NCI-H1417 (cell line): ENCODE measurements around the gene CLEC3A.
"Not testable (repeated sequence)": the region's sequence is repeated elsewhere in the genome, so short reads cannot be mapped to it uniquely, and the experiment has no call there.

ENCODE experiments used
- DNase-seq, 3 experiments: peaks; one replicate each; lab custom pipeline; 2025; lab: John Stamatoyannopoulos, UW

Gene CLEC3A

GRCh38 chr16:78028018-78028417 is 5.7 kb downstream of the CLEC3A start:
- no peak for DNase-seq

- DNase-seq = no peak
Observed at GRCh38 chr16:78034530-78034929, 12.2 kb downstream of the CLEC3A start.

- no peak for DNase-seq
Observed at GRCh38 chr16:78035012-78035411, 12.7 kb downstream of the CLEC3A start.

- no peak for DNase-seq
Observed at GRCh38 chr16:78040396-78040795, 18.0 kb downstream of the CLEC3A start.

- DNase-seq = no peak
Observed at GRCh38 chr16:78045865-78046581, 23.7 kb downstream of the CLEC3A start.

- no peak for DNase-seq
Observed at GRCh38 chr16:78048319-78048718, 26.0 kb downstream of the CLEC3A start.

DNA sequence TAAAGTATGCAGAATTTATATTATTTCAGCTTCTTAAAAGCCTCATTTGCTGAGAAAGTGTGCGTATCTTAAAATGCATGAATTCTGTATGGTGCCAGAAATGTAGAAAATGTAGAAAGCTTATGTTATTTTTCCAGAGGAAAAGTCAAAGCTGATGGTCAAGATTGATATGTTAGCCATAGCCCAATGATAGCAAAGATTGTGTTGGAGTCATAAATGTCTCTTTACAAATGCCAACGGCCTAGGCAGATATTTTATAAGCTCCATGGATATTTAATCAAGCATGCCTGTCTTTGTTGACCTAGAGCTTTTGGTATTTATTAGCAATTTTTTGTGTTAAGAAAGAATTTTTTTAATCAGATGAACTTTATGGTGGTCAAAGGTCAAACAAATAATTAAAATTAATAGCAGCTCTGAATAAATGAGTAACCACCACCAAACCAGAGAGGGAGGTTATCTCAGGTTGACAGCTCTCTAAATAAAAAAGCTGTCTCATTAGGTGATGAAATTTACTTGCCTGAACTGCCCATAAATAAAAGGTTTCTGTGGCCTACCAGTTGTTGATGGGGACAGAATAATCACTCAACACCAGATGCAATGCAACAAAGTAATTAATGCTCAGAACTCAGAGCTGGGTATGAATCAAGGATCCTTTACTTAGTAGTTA is 28.5 kb downstream of the CLEC3A start:
- peak in 1 of 3 experiments; percentile 17 for DNase-seq

- DNase-seq = peak; percentile 7 to 92 (median 71)
Observed at GRCh38 chr16:78057803-78058564, 35.6 kb downstream of the CLEC3A start.

DNA sequence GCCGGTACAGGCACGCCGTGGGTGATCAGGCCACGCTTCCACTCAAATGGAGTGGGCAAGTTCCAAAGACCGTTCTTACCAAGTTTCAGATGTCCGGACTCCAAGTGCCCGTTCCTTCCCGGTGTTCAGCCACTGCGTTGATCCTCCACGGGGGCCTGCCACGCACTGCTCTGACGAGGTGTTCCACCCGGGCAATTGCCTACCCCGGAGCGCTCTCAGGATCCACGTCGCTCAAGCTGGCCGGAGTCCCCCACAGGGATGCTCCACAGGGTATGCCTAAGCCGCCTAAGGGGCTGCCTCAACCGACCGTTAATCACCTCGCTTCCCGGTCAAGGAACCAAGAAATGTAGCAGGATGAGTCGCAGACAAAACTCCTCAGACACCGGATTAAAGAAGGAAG is 37.5 kb downstream of the CLEC3A start:
- DNase-seq = not testable (repeated sequence)

DNA sequence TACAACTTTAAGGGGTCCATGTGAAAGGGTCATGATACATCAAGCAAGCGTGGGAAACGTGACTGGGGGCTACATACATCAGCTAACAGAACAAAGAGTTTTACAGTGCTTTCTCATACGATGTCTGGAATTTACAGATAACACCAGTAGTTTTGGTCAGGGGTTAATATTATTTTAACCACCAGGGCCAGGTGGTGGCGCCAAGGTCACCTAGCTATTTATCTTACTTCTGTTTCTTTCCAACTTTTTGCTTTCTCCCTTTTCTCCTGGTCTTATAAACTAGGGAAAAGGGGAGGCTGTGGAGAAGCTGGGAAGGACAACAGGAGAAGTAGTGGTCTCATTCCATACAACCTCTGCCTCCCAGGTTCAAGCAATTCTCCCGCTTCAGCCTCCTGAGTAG is 37.9 kb downstream of the CLEC3A start:
- no peak for DNase-seq

DNA sequence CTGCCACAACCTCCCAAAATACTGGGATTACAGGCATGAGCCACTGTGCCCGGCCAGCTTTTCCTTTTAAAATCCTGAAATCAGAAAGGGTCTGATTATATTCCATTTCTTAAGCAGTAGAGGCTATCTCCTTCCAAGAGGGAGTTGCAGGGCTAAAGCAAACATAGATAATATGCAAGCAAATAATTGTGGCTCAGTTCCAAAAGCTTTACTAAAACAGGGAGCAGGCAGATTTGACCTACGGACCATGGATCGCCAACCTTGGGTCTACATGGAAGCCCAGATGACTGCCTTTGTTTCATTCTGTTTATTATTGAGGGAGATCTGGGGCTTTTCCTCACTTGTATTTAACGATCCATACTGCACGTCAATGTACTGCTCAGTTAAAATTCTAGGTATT is 38.5 kb downstream of the CLEC3A start:
- peak in 1 of 3 experiments; percentile 3 for DNase-seq

DNA sequence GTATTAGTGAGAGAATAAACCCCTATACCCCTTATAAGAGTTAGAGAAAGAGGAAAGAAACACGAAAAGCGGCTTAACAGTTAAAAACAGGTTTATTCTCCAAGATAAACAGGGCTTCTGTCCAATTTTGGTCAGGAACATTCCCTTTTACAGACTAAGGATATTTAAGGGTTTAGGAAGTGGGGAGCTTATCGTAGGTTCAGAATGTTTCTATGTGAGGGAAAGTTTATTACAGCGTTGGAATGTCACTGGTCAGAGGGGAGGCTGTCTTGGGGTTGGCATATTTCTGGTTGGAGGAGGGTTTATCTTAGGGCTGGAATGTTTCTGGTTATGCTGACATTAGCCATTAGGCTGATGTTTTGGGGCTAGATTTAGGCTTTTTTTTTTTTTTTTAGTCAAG is 43.0 kb downstream of the CLEC3A start:
- DNase-seq = no peak

- DNase-seq = no peak
Observed at GRCh38 chr16:78069913-78070312, 47.6 kb downstream of the CLEC3A start.

DNA sequence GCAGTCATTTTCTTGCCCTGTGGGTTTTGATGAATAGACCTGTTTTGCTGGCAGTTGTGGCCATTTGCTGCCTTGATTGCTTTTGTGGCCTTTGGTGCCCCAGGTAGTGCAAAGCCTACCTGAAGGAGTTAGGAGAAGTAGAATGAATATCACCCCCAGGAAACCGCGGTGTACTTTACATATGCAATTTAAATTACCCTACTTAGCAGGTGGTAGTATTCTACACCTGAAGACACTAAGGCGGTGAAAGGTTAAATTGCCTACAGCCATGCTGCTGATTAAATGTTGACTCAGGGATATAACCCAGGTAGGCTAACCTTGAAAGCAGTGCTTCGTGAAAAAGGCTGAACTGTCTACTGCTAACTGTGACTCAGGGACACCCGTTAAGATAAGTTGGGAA is 49.9 kb downstream of the CLEC3A start:
- peak; percentile 3 to 71 (median 22) for DNase-seq

DNA sequence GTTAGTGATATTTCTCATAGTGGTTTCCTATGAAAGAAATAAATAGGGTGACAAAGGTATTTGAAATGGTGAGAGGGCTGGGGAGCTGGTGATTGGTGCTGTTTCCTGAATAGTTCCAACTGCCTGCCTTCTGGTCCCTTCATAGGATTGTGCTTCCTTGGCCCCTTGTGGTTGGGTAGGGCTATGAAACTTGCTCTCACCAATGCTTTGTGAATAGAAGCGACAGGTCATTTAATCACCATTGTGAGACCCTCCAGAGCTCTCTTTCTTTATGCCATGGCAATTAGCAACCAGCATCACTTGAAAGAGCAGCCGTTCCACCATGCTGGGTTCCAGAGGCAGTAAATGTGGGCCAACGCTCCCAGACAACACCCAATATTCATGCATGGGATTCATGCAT is 53.5 kb downstream of the CLEC3A start:
- DNase-seq = no peak

DNA sequence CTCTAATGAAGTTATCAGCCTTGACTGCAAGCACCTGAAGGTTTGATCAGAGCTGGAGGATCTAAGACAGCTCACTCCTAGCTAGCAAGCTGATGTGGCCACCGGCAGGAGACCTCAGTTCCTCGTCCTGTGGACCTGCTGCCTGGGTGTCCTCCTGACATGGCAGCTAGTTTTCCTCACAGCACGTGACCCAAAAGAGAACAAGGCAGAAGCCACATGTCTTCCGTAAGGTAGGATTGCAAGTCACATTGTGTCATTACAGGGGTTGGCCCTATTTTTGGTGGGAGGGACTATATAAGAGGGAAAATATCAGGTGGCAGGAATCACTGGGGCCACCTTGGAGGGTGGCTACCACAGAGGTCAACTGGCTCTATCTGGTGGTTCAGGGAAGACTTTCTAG is 59.0 kb downstream of the CLEC3A start:
- DNase-seq = no peak
